Gastrocnemius medialis (tissue), 4 donors: Measurements from ENCODE around the gene SPR.

ENCODE experiments used
- CTCF ChIP-seq, 5 experiments: fragments of 450-650 bp in 3 of 5; fragments of 200-600 bp in 2 of 5; sonication (generic) in 2 of 5; IDR thresholded peaks in 4 of 5; conservative IDR thresholded peaks in 1 of 5; 1 replicate in 4 of 5; 2 replicates in 1 of 5; pipeline ENCODE4 v1.5.1; 2016 to 2019; ENCODE audit warnings: antibody characterized with exemption in 5 of 5, mild to moderate bottlenecking in 3 of 5, moderate library complexity in 3 of 5
- POLR2A ChIP-seq, 2 donors: fragments of 450-650 bp; IDR thresholded peaks; one replicate each; pipeline ENCODE4 v1.6.1; 2017; ENCODE audit warnings: antibody characterized with exemption in 2 of 2, mild to moderate bottlenecking in 2 of 2, moderate library complexity in 2 of 2

- TF ChIP-seq CTCF (IDR thresholded peaks at IDR 0.05 in 4 of 5, conservative IDR thresholded peaks at IDR 0.05 in 1 of 5) (no peak), POLR2A (IDR thresholded peaks at IDR 0.05) (no peak)
These were observed 14.2 kb downstream of the SPR start for GRCh38 chr2:72901426-72901825.
